Measurements from ENCODE around the gene HSPG2.

GRCh38 chr1:21822349-21822748 is 114.8 kb downstream of the HSPG2 start:
- no peak for TF ChIP-seq CTCF (conservative IDR thresholded peaks at IDR 0.05; ENCODE audit: low read length)
- no peak for TF ChIP-seq EZH2phosphoT487 (IDR thresholded peaks at IDR 0.05; ENCODE audit: borderline replicate concordance, low read depth, low read length)
